Thyroid gland (tissue), 4 donors: ENCODE data around the gene C11orf21.

Source experiments
- CTCF ChIP-seq, 6 experiments: fragments of 200-600 bp in 3 of 6; fragments of 450-650 bp in 3 of 6; sonication (generic) in 3 of 6; IDR thresholded peaks; one replicate each; pipeline ENCODE4 v1.5.1; 2016 to 2019; ENCODE audit warnings: antibody characterized with exemption in 6 of 6, mild to moderate bottlenecking in 2 of 6, inconsistent platforms in 1 of 6, moderate library complexity in 1 of 6
- POLR2A ChIP-seq, 2 donors: fragments of 450-650 bp; IDR thresholded peaks; one replicate each; pipeline ENCODE4 v1.6.1; 2017; ENCODE audit warnings: antibody characterized with exemption in 2 of 2, mild to moderate bottlenecking in 2 of 2, moderate library complexity in 1 of 2

- TF ChIP-seq CTCF (IDR thresholded peaks at IDR 0.05) (no peak), POLR2A (IDR thresholded peaks at IDR 0.05) (peak in 1 of 2 donors; percentile 28)
These were observed 32.8 kb downstream of the C11orf21 start for GRCh38 chr11:2268729-2269600.
